ENCODE results near the gene HPSE2.
"Not testable (repeated sequence)": the region's sequence is repeated elsewhere in the genome, so short reads cannot be mapped to it uniquely, and the experiment has no call there.

HPSE2 gene

GRCh38 chr10:98539578-98539977 is 696.1 kb downstream of the HPSE2 start:
- no peak for DNase-seq

DNA sequence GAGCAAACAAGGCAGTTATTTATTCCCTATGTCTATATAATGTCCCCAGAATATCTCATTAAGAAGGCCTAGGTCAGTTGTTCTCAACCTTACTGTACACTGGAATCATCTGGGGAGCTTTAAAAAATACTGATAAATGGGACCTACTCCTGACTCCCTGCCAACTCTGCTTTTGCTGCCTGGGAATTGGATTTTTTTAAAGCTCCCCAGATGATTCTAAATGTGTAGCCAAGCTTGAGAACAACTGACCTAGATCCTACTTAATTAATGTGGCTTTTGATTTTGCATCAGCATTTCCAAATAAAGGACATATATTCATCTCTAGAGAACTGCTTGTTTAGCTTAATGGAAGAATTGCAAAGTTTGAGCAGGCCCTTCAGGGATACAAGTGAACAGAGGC is 697.2 kb downstream of the HPSE2 start:
- DNase-seq: no peak

DNA sequence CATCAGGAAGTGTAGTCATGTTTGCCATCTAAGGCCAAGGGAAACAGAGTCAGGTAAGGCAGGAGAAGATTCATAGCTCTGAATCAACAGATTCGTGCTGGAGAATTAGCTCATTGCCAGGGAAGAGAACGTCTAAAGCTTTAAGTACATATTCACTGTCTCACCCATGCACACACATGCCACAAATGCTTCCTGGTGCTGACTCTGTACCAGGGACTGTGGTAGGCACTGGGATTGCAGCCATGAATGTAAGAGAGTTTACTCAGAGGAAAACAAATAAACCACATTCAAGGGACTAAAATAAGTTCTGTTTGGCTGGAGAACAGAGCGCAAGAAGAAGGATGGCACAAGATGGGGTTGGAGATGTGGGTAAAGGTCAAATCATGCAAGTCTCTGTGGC is 699.1 kb downstream of the HPSE2 start:
- DNase-seq: peak; percentile 22

- no peak for DNase-seq
These were observed 701.8 kb downstream of the HPSE2 start for GRCh38 chr10:98533746-98534445.

GRCh38 chr10:98533241-98533640 is 702.4 kb downstream of the HPSE2 start:
- no peak for DNase-seq

DNA sequence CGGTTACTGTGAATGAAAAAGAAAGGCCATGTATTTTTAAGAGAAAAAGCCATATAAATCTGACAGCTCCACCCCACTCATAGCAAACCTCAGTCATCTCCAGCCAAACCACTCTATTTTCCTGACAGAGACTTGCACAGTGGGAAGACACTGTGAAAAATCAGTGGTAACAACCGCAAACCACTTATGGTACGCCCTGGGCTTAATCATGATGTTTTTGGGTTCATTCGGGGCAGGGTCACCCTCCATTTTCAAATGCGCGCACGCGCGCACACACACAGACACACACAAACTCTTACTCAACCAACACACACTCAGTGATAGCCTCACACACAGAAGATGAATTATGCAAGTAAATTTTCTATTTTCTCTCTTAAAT is 706.9 kb downstream of the HPSE2 start:
- no peak for DNase-seq

- no peak for DNase-seq
These were observed 707.4 kb downstream of the HPSE2 start for GRCh38 chr10:98528166-98528804.

- DNase-seq: no peak
These were observed 709.7 kb downstream of the HPSE2 start for GRCh38 chr10:98525969-98526368.

DNA sequence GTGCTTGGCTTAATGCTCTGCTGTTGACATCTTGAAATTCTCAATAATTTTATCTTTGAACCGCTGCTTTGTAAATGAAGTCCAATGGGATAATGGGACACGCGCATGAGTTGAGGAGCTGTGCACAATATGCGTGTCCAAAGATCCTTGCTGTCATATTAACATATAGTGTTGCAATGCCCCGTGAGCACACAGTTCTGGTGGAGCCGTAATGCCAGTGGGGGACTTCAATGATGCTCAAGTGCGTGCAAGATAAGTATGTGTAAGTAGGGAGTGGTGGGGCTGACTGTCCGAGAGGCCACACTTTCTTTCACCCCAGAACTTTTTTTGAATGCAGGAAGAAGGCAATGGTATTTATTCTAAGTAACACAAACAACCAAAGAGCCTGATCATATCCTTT is 711.5 kb downstream of the HPSE2 start:
- DNase-seq: no peak

DNA sequence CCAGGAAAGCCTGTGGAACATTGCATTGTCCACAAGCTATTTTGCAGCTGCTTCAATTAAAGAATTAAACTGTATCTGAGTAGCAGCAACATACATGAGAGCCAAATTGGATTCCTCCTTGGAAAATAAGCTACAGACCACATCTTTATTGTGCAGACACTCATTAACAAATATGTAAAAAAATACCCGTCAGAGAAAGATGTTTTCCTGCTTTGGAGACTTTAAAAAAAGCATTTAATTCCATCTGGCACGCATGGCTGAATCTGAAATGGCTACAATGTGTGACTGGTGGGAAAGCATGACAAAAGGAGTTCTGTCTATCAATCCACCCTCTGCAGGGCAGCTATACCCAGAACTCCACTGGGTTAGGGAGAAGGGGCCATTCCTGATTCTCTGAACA is 715.8 kb downstream of the HPSE2 start:
- DNase-seq: no peak

DNA sequence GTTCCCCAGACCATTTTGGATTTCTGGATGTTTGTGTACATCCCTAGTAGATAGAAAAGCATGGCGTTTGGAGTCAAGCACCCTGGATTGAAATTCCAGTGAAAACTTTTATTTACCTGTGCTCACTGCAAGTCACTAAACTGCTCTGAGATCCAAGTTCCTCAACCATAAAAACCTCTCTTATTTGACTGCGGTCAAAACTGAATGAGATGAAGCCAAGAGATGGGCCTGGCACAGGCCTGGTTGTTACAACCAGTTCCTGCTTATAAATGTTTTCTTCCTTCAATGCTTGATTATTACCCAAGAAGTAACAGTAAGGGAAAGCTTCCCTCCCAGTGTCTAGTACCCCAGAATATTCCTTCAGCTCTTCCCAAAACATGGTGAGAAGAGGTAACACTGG is 718.0 kb downstream of the HPSE2 start:
- no peak for DNase-seq

- no peak for DNase-seq
These were observed 719.3 kb downstream of the HPSE2 start for GRCh38 chr10:98516352-98516751.

- no peak for DNase-seq
These were observed 721.9 kb downstream of the HPSE2 start for GRCh38 chr10:98513704-98514103.

DNA sequence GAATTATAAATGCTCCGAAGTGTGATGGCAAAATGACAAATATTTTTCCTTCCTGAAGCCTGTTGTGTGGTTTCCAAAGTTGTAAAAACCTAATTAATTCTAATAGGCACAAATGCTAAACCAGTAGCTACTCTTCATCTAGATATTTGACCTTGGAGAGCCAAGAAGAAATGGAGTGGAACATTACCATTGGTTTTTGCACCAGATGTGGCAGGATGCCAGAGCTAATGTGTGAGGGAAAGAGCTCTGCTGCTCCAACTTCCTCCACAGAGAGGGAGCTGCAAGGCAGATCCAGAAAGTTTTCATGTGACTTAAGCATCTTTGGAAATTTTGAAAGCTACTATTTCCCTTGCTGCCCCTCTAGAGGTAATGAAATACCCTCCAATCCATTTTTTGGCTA is 723.8 kb downstream of the HPSE2 start:
- no peak for DNase-seq

- no peak for DNase-seq
These were observed 725.1 kb downstream of the HPSE2 start for GRCh38 chr10:98510412-98510995.

GRCh38 chr10:98509745-98510144 is 725.9 kb downstream of the HPSE2 start:
- no peak for DNase-seq

DNA sequence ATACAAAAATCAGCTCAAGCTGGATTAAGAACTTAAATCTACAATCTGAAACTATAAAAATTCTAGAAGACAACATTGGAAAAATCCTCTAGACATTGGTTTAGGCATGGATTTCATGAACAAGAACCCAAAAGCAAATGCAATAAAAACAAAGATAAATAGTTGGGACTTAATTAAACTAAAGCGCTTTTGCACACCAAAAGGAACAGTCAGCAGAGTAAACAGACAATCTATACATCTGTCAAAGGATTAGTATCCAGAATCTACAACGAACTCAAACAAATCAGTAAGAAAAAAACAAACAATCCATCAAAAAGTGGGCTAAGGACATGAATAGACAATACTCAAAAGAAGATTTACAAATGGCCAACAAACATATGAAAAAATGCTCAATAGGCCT is 733.1 kb downstream of the HPSE2 start:
- not testable (repeated sequence) for DNase-seq

- DNase-seq: no peak
These were observed 742.9 kb downstream of the HPSE2 start for GRCh38 chr10:98492763-98493162.

DNA sequence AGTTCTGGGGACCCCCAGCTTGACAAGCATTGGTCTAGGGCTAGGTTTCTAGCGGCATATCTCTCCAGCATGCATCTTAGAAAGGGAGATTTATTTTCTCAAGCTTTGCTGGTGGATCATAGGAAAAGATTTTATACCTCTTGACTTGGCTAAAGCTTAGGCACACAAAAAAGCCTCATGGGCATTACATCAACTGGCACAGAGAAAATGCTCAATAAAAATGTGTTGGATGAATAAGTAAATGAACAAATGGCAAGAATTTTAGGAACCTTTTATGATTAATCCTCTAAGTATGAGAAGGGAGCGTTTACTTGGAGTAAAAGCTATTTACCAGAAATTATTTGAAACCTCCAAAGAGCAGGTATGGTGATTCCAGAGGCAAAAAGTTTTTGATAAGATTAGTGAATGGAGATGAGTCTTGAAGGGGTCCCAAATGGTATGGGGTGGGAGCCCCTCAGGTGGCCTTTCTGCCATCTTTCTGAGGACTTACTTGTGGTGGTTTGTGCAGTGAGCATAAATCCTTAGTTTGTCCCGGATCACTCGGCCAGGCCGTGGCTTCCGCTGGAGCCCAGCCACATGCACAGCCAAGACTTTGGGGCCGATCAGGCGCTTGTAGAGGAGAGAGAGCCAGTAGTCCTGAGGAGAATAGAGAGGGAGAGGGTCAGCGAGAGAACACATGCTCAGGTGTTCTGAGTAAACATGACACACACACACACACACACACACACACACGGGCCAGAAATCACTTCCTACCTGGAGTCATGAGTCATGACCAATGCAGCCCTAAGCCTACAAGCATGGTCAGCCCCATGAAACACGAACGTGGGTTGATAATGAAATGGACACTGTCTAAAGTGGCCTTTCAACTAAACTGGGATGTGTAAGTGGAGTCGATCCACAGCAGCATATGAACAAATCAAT is 745.8 kb downstream of the HPSE2 start:
- no peak for DNase-seq

DNA sequence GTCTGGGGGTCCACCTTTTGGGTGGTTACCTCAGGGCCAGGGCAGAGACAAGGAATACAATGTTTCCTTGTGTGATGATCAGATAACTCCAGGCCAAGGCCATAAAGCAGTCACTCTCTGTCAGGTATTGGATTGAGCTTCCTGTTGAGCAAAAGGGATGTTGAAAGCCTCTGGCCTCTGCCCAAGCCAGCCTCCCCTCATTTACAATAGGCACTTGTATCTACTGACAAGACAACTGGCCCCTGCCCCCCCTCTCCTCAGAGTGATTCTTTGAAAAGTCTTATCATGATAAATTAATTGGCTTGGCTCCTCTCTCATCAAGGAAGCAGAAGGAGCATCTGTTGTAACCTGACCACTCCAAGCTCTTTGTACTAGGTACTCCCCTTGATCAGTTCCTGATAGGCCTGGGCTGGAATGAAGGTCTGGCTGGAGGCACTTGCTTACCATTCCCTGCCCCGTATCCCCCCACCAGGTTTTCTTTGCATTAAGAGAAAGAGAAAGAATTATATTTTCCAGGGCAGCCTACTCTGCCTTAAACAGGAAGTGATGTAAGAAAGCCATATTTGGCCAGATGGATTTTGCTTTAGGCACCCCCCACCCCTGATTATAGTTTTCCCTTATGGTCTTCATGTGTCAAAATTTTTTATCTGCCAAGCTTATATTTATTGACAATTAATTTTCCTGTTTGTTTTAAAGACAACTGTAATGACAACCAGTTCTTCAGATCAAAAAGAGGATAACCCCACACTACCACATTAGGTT is 746.8 kb downstream of the HPSE2 start:
- no peak for DNase-seq

- DNase-seq: no peak
These were observed 748.0 kb downstream of the HPSE2 start for GRCh38 chr10:98487649-98488048.

- no peak for DNase-seq
These were observed 749.2 kb downstream of the HPSE2 start for GRCh38 chr10:98486421-98486820.

GRCh38 chr10:98485959-98486358 is 749.7 kb downstream of the HPSE2 start:
- no peak for DNase-seq

Measured in kidney glomerular epithelial cell (primary cell).